NCI-H2107 (cell line): ENCODE measurements around the gene RAB3C.
"Not testable (repeated sequence)": the region's sequence is repeated elsewhere in the genome, so short reads cannot be mapped to it uniquely, and the experiment has no call there.

ENCODE experiments used
- DNase-seq: peaks from one replicate; lab custom pipeline; 2025; lab: John Stamatoyannopoulos, UW

RAB3C gene

DNA sequence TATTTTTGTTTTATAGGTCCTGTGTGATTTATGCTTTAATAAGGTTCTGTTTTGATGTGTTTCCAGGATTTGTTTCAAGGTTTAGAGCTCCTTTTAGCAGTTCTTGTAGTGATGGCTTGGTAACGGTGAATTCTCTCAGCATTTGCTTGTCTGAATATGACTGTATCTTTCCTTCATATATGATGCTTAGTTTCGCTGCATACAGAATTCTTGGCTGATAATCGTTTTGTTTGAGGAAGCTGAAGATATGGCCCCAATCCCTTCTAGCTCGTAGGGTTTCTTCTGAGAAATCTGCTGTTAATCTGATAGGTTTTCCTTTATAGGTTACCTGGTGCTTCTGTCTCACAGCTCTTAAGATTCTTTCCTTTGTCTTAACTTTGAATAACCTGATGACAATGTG, 20.0 kb downstream of the RAB3C start:
- not testable (repeated sequence) for DNase-seq

DNA sequence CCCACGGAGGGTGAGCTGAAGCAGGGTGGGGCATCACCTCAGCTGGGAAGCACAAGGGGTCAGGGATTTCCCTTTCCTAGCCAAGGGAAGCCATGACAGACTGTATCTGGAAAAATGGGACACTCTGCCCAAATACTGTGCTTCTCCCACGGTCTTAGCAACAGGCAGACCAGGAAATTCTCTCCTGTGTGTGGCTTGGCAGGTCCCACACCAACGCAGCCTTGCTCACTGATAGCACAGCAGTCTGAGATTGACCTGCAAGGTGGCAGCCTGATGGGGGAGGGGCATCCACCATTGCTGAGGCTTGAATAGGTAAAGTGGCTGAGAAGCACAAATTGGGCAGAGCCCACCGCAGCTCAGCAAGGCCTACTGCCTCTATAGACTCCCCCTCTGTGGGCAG, 23.2 kb downstream of the RAB3C start:
- no peak for DNase-seq

DNA sequence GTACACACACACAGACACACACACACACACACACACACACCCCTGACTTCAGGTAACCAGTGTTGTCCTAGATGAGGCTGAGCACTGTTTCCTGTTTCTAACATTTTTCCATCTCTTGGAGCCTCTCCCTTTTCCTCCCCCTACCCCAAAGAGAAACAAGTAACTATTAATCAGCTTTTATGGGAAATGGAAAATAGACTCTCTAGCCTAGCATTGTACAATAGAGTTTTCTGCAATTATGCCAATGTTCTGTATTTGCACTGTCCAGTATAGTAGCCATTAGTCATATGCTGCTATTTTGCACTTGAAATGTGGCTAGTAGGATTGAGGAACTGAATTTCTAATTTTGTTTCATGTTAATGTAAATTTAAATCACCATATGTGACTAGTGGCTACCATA, 33.1 kb downstream of the RAB3C start:
- no peak for DNase-seq

DNA sequence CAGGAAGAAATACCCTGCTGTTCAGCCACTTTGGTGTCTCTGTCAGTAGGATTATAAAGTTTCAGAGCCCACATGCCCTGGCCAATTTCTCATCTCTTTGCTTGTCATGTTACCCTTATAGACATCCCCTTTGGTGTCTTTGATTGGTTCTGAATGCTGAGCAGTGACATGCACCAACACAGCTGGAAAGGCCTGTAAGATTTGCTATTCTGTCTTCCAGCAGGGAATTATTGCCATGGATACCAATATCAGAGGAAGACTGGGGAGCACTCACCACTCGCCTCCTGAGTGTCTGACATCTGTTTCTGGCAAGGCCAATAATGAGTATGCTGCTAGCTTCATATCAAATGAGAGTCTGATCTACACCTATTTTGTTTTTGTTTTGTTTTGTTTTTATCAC, 34.4 kb downstream of the RAB3C start:
- no peak for DNase-seq

DNA sequence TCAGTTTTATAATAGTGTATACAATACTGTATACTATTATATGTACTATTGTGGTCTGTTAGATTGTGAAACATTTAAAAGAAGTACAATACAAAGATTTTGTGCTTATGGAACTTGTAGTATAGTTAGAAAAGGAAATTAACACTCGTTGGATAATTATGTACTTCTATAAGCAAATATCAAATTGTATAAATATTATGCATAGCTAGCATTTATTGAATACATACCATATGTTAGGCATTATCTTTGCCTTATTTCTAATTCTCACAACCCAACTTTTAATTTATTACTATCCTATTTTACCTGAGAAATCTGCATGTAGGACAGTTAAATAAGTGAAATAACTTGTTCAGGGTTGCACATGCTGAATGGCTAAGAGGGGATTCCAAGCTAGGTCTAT, 37.5 kb downstream of the RAB3C start:
- no peak for DNase-seq

DNA sequence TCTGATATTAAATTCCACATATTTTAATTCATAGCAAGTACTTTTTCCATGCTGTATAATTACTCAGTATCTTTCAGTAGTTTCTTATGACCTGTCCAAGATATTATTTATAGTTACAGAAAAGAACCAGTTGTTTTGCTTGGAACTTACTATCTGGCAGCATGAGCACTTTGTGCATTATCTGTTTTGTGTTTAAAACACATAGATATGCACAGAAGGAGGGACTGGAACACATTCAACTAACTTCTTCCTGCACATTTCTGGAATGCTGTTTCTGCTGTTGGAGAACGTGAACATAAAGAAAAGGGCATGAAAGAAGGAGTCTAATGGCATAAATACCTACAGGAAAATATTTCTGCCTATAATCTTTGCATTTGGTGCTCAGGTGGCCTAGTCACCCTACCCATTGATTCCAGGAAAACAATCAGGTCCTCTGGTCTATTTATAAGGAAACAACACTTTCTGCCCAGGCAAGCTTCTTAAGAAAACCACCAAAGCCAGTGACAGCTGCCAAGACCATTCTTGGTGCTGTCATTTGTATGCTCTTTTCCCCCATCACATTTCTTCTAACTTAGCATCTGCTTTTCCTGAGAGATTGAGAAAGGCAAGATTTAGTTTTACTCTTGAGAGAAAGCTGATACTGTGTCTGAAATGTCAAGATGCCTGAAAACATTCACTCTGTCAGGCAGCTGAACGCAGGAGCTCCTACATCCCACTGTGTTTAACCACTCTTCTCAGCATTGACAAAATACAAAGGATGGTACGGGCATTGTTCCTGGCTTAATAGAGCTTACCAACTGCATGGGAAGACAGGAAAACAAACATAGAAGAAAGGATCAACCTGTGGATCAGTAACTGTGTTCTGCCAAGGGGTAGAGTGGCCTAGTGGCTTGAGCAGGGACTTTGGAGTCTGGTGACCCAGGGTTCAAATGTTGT, 40.3 kb downstream of the RAB3C start:
- DNase-seq: no peak

DNA sequence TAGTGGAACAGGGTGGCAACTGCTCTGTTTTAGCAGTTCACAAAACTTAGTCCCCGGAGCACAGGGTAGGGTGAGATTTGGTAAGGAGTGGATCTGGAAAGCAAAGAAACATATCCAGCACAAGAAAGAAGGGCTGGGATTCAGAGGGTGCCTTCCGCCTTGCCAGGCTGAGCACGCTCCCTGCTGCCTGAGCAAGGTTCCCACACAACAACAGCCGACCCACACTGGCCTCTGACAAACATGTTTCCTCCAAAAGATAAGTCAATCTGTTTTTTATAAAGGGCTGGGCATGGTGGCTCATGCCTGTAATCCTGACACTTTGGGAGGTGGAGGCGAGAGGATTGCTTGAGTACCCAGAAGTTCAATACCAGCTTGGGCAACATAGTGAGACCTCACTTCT, 45.8 kb downstream of the RAB3C start:
- DNase-seq: no peak

DNA sequence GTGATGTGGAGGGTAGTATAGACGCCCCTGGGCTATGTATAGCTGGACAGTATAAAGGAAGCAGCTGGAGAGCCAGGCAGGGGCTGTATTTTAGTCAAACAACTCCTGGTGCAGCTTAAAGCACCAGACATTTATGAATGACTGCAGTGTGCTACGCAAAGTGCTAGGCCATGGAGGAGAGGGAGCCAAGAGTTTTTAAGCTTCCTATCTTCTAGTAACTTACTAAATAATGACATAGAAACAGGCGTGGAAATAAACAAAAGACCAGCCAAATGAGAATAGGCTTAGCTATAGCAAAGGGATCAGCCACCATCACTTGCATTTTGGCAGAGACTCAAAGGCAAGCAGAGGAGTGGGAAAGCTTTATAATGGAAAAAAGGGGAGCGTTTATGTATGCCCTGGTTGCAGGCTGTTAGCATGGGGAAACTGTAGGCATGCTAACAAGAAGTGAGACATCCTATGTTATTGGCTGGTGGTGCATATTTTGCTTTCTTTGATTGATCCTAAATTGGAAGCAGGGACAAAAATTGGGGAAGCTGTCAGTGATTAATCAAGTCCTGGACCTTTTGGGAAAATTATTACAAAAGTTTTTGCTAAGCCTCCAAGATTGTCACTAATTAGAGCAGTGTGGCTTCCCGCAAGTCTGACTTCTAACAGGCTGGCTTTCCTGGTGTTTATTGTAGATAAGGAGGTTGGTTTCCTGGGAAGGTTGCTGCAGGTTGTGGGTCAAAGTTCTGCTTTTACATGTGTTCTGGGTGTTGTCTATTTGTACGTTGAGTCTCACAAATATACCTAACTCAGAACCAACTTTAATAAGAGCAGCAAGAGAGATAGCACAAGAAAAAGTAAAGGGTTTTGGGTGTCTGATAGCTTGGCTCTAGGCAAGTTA, 46.6 kb downstream of the RAB3C start:
- DNase-seq: no peak

DNA sequence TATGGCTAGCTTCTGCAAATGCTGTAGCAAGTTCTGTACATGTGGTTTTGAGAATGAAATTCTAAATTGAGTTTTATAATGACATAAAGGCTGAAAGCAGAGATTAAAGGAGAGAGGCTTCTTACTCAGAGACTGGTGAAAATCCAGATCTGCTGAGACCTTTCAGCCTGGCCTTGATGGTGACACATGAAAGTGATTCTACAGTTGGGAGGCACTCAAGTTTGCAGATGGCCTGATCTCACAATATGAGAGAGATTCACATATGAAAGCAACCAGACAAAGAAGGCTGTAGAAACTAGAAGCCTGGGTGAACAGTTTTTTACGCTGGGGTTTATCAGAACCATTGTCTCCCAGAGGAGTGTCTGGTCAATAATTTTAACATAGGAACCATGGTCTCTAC, 49.0 kb downstream of the RAB3C start:
- no peak for DNase-seq

DNA sequence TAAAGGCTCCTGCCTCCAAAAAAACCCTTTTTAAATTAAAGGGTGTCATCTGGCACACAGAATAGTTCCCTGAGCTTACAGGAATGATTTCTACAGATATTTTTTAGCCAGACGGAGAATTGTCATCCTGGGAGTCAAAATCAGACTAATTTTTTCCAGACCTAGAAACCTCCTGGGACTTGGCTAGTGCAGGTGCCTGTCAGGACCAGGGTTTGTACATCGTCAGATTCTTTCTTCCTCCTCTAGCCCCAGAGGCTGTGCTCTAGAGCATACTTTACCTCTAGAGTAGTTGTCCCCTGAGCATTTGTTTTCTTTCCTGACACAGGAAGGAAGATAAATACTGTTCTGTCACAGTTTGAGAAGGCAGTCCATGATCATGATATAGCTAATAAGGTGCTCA, 52.5 kb downstream of the RAB3C start:
- no peak for DNase-seq

DNA sequence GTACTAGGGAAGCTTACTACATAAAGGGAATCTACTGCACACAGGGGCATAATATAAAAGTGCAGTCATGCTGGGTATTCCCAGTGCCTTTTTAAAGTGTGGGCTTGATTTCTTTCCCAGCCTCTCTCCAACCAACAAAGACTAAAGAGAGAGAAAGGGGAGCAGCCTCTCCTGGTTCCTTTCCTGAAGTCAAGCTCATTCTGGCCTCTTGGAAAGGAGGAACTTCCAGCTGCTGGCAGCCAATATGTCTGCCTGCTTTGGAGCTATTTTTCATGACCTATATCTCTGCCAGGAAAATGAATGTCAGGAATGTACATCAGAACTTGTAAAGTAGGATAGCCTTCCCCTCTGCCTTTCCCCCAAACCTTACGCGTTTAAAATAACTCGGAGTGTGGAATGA, 57.1 kb downstream of the RAB3C start:
- DNase-seq: no peak

DNA sequence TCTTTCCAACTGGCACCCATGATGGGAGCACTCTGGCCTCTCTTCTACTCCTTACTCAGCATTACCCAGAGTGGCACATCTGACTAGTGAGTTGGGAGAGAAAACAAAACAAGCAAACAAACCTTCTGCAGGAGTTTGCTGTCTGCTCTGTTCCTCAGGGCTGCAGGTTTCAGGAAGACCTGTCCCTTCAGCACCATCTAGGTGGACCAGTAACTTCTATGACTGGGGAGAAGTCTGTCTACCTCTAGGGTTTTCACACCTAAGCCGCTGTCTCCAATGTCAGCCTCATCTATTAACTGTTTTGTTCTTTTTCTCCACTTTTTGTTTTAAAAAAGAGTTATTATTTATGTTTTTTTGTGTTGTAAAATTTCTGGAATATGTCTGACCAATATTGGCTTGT, 58.7 kb downstream of the RAB3C start:
- no peak for DNase-seq

DNA sequence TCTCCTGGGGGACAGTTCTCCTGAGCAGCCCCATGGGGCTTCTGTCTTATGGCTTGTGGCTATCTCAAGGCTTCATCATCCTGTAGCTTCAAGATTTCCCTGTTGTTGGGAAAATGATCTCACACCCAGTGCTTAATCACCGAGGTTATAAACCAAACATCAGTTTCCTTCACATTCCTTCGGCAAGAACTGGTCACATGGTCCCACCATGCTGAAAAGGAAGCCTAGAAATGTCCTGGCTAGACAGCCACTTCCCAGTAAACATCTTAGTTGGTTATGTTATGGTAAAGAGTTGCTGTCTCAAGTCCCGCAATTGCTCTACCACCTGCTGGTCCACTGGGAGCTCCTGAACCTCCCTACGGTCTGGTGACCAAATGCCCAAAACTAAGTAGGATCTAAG, 66.0 kb downstream of the RAB3C start:
- DNase-seq: no peak

DNA sequence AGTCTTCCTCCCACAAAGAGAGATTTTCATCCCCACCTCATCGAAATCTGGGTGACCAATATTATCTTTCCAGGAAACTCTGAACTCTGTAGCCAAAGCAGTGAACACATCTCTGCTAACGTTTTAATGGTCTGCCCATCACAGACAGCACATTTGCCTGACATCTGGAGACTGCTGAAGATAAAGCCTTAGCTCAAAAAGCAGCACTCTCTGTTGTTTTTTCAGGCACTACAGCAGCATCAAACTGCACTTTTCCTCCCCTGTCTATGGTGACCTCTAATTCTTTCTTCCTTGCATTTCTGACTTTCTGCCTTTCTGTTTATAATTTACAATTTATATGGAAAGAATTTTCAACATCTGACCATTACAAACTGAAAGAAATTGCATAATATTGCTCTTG, 66.8 kb downstream of the RAB3C start:
- no peak for DNase-seq

DNA sequence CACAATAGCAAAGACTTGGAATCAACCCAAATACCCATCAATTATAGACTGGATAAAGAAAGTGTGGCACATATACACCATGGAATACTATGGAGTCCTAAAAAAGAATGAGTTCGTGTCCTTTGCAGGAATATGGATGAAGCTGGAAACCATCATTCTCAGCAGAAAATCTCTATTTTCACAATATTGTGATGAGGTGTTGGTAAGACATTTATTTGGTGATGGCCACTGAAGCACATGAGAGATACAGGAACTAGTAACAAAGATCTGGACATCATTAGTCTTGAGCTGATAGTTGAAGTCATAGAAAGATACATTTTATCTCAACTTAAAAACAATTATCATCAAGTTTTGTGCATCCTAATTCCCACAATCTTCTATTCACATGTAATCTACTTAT, 70.6 kb downstream of the RAB3C start:
- no peak for DNase-seq

DNA sequence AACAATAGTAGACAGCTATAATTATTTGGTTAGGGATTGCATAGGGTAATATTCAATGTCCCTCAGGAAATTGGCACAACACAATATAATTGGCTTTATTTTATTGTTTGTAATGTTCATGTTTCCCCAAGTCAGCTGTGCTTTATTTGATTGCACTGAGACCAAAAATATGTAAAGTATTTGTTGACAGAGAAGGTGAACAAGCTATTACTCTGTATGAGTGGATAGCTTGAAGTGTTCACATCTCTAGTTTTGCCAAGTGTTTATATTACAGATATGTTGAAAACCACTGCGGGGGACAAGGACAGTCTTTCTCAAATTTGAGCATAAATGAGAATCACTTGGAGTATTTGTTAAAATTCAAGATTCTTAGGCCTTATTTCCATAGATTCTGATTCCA, 83.3 kb downstream of the RAB3C start:
- DNase-seq: no peak

DNA sequence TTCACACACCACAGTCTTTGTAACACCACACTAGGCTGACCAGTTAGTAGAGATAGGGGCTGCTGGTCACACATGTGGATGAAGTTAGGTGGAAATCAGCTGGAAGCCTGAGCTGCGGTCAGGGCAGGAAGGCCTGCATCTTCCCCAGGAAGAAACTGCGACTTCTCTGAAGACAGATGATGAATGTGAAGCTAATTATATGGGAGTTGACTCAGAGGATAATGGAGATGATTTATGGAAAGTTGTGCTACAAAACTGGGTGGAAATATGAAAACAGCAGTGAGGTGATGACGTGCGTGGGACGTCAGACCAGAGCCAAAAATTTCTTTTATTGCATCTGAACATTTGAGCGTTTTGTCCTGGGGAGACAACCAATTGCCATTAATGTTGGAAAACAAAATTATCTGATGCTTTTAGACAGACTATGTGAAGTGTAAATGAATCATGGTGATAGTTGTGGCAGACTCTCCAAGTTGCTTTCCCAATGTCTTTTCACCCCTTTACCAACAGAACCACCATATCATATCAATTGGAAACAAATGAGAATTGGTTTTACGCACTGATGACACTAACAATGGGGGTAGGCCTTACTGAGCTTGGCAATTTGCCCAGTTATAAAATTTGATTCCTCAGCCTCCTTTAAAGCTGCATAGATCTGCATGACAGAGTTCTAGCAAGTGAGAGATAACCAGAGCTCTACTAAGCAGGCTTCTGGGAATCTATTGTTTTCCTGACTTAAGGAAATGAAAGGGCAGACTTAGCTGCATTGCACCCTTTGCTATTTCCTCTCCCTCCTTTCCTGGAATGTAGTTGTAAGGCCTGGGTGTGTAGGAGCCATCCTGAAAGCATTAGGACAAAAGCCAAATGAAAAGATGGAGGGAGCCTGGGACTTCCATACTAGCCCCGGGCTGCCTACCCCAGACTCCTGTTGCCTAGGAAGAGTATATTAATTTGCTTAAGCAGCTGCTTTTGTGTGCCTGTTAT, 84.0 kb downstream of the RAB3C start:
- no peak for DNase-seq

DNA sequence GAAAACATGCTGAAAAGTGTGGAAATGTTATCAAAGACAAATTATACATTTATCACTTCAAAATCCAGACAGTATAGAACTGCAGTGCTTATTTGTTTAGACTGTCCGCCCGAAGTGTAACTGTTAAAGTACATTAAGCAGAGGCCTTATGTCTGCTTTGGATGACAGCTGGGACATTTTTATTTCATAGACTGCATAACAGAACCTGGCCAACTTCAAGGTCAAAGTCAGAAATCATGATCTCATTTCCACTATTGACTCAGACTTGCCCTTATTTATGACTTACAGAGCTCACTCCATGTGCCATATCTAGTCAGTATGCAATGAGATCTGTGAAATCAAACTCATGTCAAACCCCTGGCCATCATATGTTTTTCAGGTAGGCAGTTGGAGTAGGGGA, 87.7 kb downstream of the RAB3C start:
- DNase-seq: no peak

DNA sequence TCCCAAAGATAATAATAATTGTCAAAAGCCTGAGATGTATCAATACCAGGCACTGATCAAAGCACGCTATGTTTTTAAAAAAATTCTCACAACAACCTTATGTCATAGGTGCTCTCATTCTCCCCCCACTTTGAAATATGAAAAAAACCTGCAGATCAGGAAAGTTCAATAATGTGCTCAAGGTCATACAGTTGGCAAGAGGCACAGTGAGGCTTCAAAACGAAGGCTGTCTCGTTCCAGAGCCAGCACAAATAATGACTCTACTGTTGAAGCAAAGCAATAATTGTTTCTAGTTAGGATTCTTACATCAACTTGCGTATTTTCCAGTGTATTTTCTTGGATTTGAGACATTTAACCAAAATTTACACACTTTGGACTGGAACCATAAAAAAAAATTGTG, 88.3 kb downstream of the RAB3C start:
- DNase-seq: no peak

DNA sequence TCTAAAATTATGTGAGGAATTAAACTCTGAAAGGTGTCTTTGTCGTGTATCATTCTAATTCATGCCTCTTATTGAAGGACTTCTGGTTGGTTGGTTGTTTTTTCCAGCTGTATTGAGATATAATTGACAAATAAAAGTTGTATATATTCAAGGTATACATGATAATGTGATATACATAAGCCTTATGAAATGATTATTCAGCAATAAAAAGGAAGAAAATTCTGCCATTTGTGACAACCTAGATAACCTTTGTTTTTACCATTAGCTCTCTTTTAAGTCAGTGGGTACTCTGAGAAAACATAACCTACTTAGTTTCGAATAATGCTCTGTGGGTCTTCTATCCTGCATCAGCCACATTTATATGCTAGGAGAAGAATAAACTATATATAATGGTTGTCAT, 89.6 kb downstream of the RAB3C start:
- no peak for DNase-seq

DNA sequence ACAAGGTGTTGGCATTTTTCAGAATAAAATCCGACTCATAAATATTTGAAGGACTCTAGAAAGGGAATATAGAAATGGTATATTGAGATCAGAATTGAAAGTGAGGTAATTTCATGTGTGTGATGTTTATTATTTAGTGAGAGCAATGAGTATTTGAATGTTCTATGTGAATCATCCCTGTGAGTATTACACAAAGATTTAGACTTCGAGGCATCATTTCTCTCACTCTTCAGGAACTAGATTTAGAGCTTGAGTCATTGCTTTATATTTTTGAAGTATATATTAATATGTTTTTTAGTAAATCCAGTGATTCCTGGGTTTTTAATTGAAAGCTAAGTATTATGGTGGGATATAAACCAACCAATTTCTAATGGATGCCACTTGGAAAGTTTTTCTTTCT, 91.2 kb downstream of the RAB3C start:
- no peak for DNase-seq

DNA sequence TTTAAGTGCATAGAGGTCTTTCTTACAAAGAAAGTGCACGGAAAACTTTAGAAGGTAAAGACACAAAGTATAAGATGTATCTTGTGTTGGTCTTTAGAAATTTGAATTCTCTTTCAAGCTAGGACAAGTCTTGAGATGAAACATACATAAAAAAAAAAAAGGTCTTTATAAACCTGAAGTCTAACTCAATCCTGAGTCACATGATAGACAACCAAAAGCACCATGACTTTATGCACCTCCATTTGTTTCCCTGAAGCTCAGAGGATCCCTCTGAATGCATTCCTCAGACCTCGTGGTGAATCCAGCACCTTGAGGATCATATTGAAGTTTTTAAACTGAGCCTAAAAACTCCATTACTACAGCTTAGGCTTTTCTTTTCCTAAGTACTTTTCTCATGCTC, 91.8 kb downstream of the RAB3C start:
- DNase-seq: no peak
